Mammary epithelial cell (primary cell): ENCODE results near the gene GIMAP1.

Experiments
- CTCF ChIP-seq, 2 donors: IDR thresholded peaks in 1 of 2; conservative IDR thresholded peaks in 1 of 2; 2 replicates each; pipeline ENCODE4 v1.5.1; 2011 to 2012; ENCODE audit warnings: inconsistent platforms in 2 of 2, low read length in 2 of 2, mild to moderate bottlenecking in 2 of 2, control low read depth in 1 of 2, low read depth in 1 of 2; ENCODE audit not compliant: insufficient read depth in 1 of 2; ENCODE audit errors: extremely low read depth in 1 of 2
- EZH2 ChIP-seq: IDR thresholded peaks from 2 replicates; pipeline ENCODE4 v1.6.1; 2012; ENCODE audit warnings: low read length, inconsistent platforms, borderline replicate concordance

- TF ChIP-seq CTCF (conservative IDR thresholded peaks at IDR 0.05 in 1 of 2, IDR thresholded peaks at IDR 0.05 in 1 of 2; ENCODE audit: extremely low read depth in 1 of 2, insufficient read depth in 1 of 2, low read depth in 1 of 2, low read length in 2 of 2), result no peak
- TF ChIP-seq EZH2, result no peak
Observed at GRCh38 chr7:150754951-150755350, 38.5 kb downstream of the GIMAP1 start.
